GOT3 (cell line): ENCODE measurements around the gene RAP1GDS1.
"Not testable (repeated sequence)": the region's sequence is repeated elsewhere in the genome, so short reads cannot be mapped to it uniquely, and the experiment has no call there.

Experiments used
- DNase-seq: peaks from one replicate; lab custom pipeline; 2025; ENCODE audit warnings: mixed read lengths; lab: John Stamatoyannopoulos, UW

Gene RAP1GDS1

DNA sequence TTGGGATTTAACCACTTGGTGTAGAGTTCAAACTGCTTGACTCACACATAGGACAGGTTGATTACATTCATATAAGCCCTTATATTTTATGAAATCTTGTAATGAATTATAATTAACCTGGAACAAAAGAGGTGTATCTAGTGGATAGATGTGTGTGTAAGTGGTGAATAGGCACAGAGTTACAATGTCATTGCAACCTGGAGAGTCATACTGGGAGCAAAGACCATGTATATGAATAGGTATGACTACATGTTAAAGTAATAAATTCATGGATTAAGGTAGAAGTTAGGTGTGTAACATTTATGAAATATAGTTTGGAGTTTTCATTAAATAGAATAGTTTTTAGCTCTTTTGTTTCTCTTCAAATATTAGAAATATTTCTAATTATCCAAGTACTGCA lies 26.1 kb downstream of the RAP1GDS1 start:
- DNase-seq: no peak

DNA sequence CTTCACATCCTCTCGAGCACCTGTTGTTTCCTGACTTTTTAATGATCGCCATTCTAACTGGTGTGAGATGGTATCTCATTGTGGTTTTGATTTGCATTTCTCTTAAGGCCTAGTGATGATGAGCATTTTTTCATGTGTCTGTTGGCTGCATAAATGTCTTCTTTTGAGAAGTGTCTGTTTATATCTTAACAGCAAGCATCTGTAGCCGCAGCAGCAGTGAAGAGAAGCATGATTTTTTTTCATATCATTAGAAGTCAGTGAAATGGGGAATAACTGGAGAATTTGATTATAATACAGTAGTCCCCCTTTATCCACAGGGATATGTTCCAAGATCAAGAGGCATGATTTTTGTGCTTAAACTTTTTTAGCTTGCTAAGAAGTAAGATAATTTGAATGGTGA lies 27.5 kb downstream of the RAP1GDS1 start:
- not testable (repeated sequence) for DNase-seq

DNA sequence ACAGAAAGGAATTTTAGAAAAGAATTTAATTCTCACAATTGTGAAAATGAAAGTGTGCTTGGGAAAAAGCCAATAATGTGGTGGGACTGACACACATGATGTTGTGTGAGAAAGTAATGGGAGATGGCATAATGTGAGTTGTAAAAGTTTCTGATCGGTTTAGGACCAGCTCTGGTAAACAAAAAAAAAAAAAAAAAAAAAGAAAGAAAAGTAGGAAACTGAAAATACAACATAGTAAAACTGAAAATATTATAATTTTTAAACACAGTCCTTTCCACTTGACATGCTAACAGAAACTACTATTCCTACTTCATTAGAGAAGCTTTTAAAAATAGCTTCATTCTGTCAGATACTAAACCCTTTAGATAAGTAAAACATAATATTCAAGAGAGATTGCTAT lies 28.2 kb downstream of the RAP1GDS1 start:
- no peak for DNase-seq

DNA sequence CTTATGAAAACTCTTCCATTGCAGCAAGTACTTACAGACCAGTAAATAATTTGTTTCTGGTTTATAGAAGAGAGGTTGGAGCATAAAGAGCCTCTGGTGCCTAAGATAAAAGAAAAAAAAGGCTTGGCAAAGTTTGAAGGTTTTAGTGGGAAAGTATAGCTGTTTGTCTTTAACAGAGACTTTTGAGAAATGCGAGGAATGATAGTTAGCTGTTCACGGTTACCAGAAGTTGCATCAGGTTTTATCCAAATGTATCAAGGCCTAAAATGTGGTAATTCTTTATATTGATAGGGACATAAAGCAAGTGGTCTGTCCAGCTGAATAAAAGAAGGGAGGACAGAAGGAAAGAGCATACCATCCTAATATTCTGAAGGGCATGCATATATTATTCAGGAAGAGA lies 29.3 kb downstream of the RAP1GDS1 start:
- no peak for DNase-seq

DNA sequence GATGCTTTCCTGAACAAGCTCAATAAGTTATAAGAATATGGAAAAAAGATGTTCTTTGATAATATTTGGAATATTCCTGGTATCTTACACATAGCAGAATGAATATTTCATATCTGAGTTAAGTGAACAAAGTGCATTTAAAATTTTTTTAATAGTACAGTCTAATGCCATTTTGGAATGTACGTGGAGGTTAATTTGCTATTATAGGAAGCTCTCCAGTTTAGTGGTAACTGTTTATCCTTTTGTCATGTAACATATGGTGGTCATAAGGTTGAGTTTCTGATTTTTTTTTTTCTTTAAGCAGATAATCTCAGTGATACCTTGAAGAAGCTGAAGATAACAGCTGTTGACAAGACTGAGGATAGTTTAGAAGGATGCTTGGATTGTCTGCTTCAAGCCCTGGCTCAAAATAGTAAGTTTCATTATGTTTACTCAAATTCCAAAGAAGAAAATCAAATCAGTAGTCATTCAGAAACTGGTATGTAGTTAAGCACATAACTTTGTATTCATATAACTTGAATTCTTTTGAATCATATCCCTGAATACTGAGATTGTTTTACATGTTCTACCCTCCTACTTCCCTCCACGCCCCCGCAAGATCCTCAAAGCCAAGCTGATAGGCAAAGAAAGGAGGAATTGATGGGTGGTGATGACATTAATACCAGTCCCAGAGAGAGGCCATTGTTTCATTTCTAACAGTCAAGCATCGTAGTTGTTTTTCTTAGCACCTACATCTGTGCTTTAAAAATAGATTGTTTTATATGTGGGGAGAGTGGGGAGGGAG lies 32.1 kb downstream of the RAP1GDS1 start:
- DNase-seq: no peak

DNA sequence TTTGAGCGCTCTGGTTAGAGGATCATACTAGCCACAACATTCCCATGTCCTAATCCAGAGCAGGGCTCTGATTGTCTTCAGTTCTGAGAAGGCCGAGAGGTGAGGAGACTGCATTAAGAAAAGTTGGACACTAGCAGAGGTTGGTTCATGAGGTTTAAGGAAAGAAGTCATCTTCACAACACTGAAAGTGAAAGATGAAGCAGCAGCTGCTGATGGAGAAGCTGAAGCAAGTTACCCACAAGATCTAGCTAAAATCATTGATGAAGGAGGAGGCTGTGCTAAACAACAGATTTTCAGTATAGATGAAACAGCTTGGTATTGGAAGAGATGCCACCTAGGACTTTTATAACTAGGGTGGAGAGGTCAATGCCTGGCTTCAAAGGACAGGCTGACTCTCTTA lies 36.8 kb downstream of the RAP1GDS1 start:
- no peak for DNase-seq

DNA sequence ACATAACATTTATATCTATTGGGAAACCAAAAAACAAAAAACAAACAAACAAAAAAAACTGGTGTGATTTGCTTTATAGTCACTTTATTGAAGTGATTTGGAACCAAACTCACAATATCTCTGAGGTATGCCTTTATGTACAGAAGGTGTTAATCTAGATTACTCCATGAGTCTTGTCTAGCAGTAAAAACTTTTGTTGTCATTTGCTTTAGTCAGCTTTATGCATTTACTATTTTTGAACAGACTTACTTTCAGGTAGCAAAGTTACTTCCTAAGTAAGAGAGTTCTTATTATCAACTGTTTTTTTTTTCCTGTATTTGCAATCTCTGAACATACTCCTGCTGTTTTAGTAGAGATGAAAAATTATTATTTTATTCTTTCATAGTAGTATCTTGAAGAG lies 39.5 kb downstream of the RAP1GDS1 start:
- DNase-seq: no peak

DNA sequence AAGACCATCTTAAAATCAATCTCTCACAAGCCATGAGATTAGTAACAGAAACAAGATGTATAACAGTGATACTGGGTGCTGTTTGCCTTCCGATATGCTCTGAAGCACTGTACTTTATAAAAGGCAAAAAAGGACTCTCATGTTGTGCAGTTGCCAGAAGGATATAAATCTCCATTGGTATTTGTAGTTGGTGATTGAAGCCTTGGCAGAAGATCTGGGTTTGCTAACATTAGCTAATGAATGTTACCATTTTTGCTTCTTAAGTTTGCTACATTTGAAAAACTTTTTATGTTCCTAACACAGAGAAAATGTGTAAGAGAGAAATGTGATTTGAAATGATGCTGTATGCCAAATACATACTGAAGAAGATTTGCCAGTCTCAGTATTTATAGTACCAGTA lies 44.4 kb downstream of the RAP1GDS1 start:
- no peak for DNase-seq

DNA sequence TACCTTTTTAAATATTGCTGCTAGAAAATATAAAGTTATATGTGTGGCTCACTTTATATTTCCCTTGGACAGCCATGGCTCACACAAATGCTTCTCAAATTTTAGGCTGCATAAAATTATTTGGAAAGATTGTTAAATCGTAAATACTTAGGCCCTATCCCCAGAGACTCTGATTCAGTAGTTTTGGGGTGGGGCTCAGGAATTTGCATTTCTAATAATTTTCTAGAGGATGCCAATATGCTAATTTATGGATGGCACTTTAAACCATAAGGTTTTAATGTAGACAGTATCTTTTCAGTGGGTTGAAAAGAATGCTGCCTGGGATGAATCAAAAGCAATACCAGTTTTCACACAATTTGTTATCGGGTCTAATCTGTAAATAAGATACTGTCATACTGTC lies 49.7 kb downstream of the RAP1GDS1 start:
- no peak for DNase-seq

DNA sequence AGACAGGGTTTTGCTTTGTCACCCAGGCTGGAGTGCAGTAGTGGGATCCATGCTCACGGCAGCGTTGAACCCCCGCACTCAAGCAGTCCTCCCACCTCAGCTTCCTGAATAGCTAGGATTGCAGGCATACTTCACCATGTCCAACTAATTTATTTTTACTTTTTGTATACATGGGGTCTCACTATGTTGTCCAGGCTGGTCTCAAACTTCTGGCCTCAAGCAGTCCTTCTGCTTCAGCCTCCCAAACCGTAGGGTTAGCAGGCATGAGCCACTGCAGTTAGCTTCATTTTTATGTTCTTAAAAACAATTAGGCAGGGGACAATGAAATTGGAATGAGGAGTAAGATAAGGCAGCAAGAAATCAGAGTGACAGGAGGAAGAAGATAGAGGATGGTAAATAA lies 50.5 kb downstream of the RAP1GDS1 start:
- no peak for DNase-seq

DNA sequence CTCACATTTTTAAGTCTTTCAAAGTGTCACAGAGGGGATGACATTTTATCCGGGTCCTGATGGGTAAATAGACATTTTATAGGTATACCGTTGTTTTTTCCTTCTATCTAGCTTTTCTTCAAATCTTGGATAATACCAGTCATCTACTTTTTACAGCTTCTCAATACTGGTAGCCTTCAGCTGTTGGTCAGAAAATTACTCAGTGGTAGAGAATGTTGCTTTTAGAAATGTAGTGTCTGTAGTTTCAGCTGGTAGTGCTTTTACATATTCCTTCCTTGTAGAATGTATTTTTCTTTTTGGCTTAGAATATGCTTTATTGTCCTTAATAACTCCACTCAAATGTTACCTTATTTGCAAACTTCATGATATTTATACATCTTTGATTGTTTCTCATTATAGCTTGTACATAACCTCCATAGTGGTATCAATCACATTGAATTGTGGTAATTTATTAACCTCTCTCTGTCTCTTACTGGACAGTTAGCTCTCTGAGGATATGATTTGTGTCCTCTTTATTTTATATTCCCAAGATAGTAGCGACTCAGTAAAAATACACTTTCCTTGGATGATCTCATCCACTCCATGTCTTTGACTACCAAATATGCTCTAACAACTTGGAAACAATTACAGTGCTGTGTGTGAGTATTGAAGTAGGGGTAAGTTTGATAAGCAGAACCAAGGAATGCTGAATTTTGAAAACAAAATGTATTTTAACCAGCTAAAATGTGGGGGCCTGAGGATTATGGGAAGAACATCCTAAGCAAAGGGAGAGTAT lies 53.8 kb downstream of the RAP1GDS1 start:
- no peak for DNase-seq

DNA sequence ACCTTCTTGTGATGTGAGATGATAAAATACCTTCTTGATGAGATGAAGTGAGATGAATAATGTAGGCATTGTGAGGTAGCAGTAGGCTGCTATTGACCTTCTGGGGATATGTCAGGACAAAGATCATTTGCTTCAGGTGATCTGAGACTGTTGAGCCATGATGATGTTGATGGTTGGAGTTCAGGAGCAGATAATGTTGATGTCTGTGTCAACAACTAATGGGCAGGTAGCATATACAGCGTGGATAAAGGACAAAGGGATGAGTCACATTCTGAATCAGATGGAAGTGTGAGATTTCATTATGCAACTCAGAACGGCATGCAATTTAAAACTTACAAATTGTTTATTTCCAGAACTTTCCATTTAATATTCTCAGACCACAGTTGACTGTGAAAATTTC lies 57.3 kb downstream of the RAP1GDS1 start:
- DNase-seq: no peak

DNA sequence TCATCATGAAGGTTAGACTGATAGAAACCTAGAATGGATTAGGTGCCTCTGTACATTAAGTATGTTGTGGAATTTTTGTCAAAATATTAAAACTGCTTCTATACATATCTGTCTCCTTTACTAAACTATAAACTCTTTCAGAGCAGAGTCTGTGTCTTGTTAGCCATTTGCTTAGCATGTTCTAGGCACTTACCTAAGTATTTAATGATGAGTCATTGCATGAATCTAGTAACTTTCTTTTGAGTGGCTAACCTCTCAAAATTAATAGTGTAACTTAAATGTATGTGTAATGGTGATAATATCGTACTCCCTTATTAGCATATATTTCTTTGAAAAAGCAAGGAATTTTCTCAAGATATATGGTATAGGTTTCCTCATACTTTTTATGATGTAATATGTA lies 57.8 kb downstream of the RAP1GDS1 start:
- DNase-seq: no peak

DNA sequence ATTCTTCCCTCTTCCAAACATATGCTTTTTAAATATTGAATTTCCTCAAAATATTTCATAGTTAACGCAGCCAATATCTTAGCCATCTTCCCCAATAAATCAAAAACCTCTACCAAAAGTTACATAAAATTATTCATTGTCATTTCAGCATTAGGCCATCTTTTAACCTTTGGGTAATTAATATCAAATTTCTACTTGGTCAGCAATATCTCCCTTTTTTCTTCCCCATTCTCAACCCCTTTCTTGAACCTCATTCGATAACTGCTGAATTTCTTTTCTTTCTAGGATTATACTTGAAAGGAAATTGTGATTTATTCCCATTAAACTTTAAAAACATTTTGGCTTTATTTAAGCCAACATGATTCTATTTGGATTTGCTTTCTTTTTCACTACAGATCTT lies 65.0 kb downstream of the RAP1GDS1 start:
- no peak for DNase-seq

DNA sequence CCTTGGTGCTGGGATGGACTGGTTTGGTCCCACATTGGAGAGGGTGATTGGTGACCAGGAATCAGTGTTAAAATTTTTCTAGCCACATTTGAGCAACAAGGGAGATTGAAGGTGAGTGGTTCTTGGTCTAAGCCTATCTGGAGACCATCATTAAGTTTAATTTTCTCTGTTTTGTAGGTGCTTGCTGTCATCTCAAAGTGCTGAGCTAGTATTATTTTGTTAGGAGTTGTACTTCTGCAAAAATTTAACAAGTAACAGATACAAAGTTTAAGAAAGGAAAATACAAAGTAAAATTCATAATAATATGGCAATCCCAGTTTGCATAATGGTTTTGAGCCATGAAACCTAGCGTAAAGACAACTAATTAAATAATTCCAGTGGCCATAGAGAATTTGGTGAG lies 66.5 kb downstream of the RAP1GDS1 start:
- DNase-seq: no peak

DNA sequence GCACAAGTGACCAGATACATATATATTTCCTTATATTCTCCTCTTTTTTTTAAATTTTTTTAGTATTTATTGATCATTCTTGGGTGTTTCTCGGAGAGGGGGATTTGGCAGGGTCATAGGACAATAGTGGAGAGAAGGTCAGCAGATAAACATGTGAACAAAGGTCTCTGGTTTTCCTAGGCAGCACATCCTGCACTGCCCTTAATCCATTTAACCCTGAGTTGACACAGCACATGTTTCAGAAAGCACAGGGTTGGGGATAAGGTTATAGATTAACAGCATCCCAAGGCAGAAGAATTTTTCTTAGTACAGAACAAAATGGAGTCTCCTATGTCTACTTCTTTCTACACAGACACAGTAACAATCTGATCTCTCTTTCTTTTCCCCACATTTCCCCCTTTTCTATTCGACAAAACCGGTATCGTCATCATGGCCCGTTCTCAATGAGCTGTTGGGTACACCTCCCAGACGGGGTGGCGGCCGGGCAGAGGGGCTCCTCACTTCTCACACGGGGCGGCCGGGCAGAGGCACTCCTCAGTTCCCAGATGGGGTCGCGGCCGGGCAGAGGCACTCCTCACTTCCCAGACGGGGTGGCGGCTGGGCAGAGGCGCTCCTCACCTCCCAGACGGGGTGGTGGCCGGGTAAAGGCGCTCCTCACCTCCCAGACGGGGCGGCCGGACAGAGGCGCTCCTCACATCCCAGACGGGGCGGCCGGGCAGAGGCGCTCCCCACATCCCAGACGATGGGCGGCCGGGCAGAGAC lies 68.9 kb downstream of the RAP1GDS1 start:
- not testable (repeated sequence) for DNase-seq

DNA sequence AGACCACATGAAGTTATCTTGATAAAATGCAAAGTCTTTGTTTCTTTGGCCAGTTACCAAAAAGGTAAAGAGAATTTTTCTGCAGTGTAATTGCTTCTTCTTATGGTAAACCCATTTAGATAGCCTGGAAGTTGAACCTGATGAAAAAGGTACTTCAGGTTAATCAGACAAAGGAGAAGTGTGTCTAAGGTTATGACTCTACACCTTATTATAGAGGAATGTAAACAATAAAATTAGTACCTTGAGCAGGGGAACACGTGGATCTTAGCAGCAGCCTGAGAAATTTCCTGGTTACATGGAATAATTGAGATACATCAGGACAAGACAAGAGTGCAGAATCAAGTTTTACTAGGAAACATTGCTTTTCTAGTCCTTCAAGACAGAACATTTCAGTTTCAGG lies 70.8 kb downstream of the RAP1GDS1 start:
- DNase-seq: no peak

DNA sequence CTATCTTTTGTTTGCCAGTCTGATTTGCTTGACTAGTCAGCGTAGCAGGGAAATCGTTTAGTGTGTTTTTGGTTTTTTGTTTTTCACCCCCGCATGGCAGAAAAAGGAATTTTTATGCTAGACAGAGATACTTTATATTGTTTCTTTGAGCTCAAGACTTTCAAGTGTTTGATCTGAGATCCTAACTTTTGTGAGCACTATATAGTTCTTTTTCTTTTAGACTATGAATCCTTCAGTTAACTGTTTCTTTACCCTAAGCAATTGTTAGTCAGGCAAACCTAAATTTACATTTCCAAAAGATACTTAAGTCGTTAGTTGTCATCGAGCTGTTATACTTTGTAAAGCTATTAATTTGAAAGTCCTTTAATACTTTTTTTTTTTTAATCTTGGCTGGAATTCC lies 73.3 kb downstream of the RAP1GDS1 start:
- DNase-seq: no peak

DNA sequence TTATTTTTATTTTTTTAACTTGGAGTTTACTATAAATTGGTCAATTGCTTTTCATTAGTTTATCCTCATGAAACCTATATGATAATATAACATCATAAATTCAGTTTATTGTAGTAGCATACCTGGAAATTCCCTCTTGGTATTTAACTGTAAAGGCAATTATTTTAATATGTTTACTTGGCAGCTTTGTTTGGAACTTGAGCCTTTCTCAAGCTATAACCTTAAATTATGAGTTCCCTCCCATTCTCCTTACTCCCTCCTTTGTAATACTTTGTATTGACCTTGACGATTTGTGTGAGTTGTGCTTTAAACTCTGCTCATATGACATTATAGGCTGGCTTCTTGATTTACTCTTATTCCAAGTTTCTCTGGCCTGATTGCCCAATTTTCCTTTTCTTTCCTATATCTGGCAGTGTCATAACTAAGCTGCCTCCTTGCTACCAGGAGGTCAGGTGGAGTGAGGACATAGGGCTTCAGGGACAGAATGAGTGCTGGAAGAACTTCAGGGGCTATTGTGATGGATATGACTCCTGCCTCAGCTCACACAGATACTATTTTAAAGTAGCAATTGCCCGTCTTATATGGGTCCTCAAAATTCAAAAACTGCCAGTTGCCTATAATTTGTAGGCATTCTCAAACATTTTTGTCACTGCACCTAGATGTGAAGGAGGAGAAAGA lies 77.7 kb downstream of the RAP1GDS1 start:
- DNase-seq: no peak

DNA sequence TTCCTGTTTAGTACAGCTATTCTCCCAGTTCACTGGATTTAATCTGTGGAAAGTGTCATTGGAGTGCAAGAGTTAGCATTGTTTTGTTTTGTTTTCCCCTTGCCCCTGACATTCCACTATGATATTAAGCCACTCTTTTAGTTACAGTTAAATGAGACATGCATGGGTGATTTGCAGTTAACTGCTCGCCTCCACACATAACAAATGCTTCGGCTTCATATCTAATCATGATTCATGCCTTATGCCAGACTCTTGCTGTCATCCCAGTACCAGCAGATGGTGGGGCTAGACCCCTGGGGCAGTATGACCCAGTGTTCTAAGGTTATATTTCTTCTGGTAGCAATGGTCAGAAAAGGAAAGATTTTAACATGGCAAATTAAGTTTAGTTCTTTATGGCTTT lies 80.1 kb downstream of the RAP1GDS1 start:
- DNase-seq: no peak

DNA sequence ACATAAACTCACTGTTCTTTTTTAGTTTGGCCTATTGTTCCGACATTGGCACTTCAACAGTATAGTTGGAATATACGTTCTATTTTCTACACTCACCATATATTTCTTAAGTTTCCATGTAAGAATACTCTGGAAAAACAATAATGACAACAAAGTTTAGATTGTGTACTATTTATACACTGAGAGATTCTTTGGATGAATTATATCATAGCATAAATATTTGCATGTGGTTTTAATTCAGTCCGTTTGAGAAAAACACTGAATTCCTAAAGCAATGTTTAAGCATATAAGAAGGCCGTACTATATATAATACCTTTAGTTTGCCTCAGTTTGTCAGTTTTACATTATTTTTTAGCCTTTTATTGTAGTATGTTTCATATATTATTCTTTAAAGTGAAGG lies 82.4 kb downstream of the RAP1GDS1 start:
- DNase-seq: no peak

DNA sequence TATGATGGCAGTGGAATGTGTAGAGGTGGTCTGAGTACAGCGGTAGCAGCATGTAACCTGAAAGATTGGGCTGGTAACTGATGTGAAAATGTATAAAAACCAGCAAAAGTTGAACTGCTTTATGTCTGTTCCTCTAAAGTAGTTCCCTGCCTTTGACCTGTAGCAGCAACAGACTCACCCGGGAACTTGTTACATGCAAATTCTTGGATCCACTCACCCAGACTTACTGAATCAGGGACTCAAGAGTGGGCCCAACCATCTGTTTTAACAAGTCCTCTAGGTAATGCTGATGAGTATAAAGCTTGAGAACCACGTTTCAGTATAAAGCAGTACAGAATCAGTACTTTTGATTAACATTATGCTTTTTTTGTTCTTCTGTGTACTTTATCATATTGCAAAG lies 84.7 kb downstream of the RAP1GDS1 start:
- DNase-seq: no peak
